SW 1271 (cell line): ENCODE data around the gene PKDCC.
"Not testable (repeated sequence)": the region's sequence is repeated elsewhere in the genome, so short reads cannot be mapped to it uniquely, and the experiment has no call there.

Experiments
- DNase-seq, 2 experiments: peaks; one replicate each; lab custom pipeline; 2025; lab: John Stamatoyannopoulos, UW

The PKDCC gene

GRCh38 chr2:42030200-42030759 lies 17.5 kb upstream of the PKDCC start:
- no peak for DNase-seq

DNA sequence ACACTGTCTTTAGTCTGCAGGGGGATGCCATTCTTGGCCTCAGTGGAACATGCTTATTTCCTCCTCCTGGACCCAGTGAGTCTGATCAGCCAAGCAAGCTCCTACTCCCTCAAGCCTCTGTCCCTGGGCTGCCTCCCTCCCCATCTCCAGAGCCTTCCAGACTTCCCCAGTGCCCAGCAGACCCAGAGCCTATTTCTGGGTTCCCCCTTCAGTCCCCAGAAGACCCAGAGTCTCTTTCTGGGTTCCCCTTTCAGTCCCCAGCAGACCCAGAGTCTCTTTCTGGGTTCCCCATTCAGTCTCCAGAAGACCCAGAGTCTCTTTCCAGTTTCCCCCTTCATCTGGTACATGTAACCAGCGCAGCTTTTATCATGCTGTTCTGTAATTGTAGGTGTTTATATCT lies 17.0 kb upstream of the PKDCC start:
- no peak for DNase-seq

DNA sequence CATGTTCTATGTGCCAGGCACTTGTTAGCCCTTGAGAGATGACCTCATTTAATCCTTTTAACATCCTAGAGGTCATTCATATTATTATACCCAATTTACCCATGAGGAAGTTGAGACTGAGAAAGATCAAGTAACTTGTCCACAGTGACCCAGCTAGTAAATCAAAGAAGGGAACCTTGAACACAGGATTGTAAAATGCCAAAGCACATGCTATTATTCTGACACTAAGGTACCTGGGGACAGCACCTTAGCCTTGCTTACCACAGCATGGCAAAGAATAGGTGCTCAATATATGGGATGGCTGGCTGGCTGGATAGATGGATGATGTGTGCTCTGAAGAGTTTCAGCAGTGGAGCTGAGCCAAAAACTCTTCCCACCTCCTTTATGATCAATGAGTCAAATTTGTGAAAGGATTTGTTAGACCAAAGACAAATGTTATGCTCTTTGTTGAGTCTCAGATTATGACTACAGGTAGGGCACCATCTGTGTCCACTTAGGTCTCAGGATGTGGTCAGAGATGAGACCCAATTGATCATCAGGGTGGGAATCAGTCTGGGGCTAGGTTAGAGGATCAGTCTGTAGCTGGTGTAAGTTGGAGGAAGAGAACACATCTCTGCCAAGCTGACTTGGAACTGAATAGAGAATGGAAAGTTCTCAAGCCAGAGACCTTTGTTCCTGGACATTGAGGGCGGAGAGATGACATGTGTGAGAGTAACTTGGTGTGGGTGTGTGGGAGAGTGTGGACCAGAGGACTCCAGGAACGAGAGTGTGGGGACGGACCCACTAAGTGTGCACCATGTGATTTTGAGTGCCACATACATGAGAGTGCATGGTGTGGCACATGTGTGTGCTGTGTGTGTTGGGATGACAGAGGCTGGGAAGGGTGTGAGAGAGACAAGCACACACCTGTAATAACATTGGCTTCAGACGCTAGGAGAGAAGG lies 16.3 kb upstream of the PKDCC start:
- no peak for DNase-seq

DNA sequence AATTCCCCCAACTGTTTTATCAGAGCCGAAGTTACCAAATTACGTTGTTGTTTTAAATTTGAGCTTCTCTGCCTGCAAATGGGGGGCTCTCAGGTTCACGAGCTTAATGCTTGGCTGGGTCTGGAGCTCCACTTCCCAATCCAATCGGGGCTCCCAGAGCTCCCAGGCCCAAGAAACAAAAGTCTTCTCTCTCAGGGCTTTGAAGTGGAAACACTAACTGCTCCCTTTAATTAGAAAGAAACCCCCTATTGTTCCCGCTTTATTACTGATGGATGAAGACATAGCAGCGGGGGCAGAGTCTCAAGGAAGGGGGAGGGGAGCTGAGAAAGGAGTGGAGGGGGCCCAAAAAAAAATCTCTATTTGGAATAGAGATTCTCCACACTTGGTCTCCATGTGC lies 15.6 kb upstream of the PKDCC start:
- no peak for DNase-seq

DNA sequence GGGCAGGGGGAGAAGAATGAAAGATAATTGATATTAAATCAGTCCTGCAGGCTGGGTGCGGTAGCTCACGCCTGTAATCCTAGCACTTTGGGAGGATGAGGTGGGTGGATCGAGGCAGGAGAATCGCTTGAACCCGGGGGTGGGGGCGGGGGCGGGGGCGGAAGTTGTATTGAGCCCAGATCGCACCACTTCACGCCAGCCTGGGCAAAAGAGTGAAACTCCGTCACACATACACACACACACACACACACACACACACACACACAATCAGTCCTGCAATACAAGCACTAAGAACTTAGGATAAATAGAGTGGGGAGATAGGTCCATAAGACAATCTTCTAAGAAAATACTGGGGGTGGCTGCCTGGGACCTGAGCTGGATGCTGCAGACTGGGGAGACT lies 15.1 kb upstream of the PKDCC start:
- DNase-seq = no peak

GRCh38 chr2:42034096-42034495 lies 13.7 kb upstream of the PKDCC start:
- DNase-seq = not testable (repeated sequence)

DNA sequence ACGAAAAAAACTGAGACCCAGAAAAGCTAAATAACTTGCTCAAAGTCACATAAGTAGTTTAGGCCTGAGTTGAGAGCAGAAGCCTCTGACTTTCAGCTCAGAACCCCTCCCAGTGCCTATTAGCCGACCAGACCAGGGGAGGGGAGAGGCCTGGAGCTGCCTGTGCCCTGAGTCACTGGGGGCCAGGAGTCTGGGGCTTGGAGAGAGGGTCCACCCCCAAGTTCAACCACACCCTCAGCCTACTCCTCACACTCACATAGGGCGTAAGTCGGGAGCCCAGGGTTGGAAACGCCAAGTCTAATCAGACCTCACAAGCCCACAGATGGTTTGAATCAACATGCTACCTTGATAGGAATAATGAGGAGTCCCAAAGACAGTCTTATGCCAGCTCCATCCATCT lies 12.6 kb upstream of the PKDCC start:
- no peak for DNase-seq

- no peak for DNase-seq
These were observed 11.4 kb upstream of the PKDCC start for GRCh38 chr2:42036413-42036812.

- DNase-seq = no peak
These were observed 10.9 kb upstream of the PKDCC start for GRCh38 chr2:42036940-42037339.

- no peak for DNase-seq
These were observed 7.1 kb upstream of the PKDCC start for GRCh38 chr2:42040643-42041278.

DNA sequence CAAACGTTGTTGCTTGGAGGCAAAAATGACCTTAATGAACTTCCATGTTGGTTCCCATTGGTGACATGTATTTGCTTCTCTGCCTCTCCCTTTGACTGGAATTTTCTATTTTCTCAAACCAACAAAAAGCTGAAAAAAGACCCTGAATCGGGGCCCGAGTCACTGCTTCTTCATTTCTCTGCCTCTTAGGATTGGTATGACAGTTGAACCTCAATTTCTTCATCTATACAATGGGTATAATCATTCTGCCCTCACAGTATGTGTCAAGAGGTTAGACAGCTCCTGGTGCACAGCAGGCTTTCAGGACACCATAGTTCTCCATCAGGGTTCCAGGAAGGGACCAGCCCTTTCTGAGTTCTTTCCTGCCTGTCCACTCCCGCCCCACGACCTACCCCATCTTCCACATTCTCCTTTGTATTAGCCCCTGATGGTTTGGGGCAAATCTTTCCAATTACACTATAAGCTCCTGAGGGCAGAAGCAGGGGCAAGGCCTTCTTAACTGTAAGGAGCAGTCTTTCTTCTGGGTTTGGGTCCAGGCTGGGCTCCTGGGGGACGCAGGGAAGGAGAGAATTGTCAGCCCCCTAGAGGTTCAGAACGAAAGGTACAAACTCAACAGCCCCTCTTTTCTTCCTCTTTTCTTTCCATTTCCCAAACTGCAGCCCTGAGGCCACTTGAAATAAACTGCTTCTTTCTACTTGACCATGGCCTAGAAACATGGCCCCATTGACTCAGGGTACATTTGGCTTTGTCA lies 6.3 kb upstream of the PKDCC start:
- no peak for DNase-seq

GRCh38 chr2:42042631-42043355 lies 5.0 kb upstream of the PKDCC start:
- DNase-seq = no peak

DNA sequence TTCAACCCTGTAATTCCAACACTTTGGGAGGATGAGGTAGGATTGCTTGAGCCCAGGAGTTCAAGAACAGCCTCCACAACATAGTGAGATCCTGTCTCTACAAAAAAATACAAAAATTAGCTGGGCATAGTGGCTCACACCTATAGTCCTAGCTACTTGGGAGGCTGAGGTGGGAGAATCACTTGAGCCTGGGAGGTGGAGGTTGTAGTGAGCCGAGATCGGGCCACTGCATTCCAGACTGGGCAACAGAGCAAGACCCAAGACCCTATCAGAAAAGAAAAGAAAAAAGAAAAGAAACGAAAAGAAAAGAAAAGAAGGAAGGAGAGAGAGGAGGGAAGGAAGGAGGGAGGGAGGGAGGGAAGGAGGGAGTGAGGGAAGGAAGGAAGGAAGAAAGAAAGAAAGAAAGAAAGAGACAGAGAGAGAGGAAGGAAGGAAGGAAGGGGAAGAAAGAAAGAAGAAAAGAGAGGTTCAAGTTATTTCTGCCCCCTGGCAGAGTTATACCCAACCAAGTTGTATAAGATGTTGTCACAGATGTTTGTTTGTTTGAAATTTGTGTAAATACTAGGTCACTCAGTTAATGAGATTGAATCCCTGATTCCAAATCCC lies 3.9 kb upstream of the PKDCC start:
- no peak for DNase-seq

- no peak for DNase-seq
These were observed 2.9 kb upstream of the PKDCC start for GRCh38 chr2:42044939-42045338.

DNA sequence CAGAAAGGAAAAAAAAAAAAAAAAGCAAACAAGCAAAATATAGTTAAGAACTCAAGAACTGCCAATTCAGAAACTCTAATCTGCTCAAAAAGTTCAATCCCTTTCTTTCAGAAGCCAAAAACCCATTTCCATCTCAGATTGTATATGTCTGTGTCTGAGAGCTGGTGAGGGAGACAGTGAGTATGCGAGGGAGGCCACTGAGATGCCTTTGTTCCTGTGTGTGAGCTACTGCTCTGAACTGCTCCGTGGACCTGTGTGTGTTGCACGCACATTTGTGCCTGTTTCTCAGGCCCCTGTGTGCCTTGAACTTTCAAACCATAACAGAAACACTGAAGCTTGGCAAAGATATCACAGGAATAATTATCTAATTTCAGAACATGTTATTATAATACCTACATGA lies 2.5 kb upstream of the PKDCC start:
- no peak for DNase-seq

GRCh38 chr2:42045848-42046748 lies 1.7 kb upstream of the PKDCC start:
- DNase-seq = no peak

GRCh38 chr2:42046819-42047487 lies 868 bp upstream of the PKDCC start:
- no peak for DNase-seq

- no peak for DNase-seq
These were observed 739 bp downstream of the PKDCC start for GRCh38 chr2:42048299-42049220.
